Measurements from ENCODE around the gene FECH.

FECH gene

DNA sequence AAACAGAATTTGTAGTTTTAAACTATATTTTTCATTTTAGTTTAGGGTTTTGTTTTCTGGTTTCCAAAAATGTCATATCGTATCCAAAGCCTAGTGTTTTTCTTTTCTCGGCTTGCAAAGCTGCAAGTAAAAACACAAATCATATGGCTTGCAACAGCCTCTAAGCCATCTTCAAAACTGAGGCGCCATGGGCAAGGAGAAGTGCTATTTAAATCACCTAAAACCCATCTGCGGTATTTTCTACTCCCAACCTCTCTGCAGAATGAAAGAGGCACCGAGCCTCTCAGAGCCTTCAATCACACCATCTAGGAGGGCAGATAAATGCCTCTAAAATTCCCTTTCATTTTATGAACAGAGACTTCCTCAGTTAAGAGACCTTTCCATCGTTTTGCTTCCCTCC, 25.2 kb downstream of the FECH start:
- Histone ChIP-seq H3K4me2 (ENCODE audit: low read depth, low read length, poor library complexity, severe bottlenecking) (no peak overlapping the region), H3K9me3 (ENCODE audit: insufficient read depth, low read length) (no peaks in the 10 kb centered on the region), H3K79me2 (ENCODE audit: insufficient read depth, low read length) (no peaks in the 10 kb centered on the region), H3K36me3 (ENCODE audit: low read length) (no peaks in the 10 kb centered on the region), H3K9me2 (replicated peaks; ENCODE audit: insufficient read depth, low read length) (no peaks in the 10 kb centered on the region), H3K4me3 (ENCODE audit: insufficient read depth, low read length, poor library complexity, severe bottlenecking) (no peak overlapping the region), H3K9ac (ENCODE audit: low read length) (no peak overlapping the region), H4K20me1 (ENCODE audit: low read depth, low read length) (no peaks in the 10 kb centered on the region), H3F3A (ENCODE audit: insufficient read depth) (no peaks in the 10 kb centered on the region), H2AFZ (ENCODE audit: low read depth, low read length, severe bottlenecking) (no peak overlapping the region), H3K27ac (ENCODE audit: low read depth, low read length) (no peak overlapping the region), H3K27me3 (ENCODE audit: low read length) (no peaks in the 10 kb centered on the region)
- no peak for TF ChIP-seq EZH2phosphoT487 (conservative IDR thresholded peaks at IDR 0.05; ENCODE audit: low read length)
- no peak for TF ChIP-seq CTCF (IDR thresholded peaks at IDR 0.05; ENCODE audit: insufficient read depth, low read length, poor library complexity, severe bottlenecking)

DNA sequence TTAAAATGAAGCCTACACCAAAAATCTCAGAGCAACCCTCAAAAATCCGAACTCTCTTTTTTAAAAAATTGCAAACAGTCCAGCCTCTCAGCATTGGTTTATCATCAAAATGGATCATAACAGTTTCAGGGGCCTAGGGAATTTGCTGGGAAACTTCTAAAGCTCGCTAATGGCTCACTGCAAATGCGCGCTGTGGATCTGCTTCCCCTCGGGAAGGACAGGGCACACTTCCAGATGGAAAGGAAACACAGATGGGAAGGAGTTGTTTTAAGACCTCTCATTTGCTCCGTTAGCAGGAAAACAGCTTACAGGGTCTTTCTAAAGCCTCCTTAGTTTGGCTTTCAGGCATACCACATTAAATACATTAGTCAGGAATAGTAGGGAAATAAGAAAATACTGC, 27.2 kb downstream of the FECH start:
- Histone ChIP-seq H3K9me2 (replicated peaks; ENCODE audit: insufficient read depth, low read length) (no peaks in the 10 kb centered on the region), H3K4me2 (ENCODE audit: low read depth, low read length, poor library complexity, severe bottlenecking) (no peak overlapping the region), H3K79me2 (ENCODE audit: insufficient read depth, low read length) (no peaks in the 10 kb centered on the region), H3K4me3 (ENCODE audit: insufficient read depth, low read length, poor library complexity, severe bottlenecking) (no peak overlapping the region), H3K9me3 (ENCODE audit: insufficient read depth, low read length) (no peaks in the 10 kb centered on the region), H3F3A (ENCODE audit: insufficient read depth) (no peaks in the 10 kb centered on the region), H3K27ac (ENCODE audit: low read depth, low read length) (no peak overlapping the region), H2AFZ (ENCODE audit: low read depth, low read length, severe bottlenecking) (no peak overlapping the region), H4K20me1 (ENCODE audit: low read depth, low read length) (no peaks in the 10 kb centered on the region), H3K36me3 (ENCODE audit: low read length) (no peaks in the 10 kb centered on the region), H3K9ac (ENCODE audit: low read length) (no peak overlapping the region), H3K27me3 (ENCODE audit: low read length) (no peaks in the 10 kb centered on the region)
- TF ChIP-seq EZH2phosphoT487 (conservative IDR thresholded peaks at IDR 0.05; ENCODE audit: low read length) (no peak), CTCF (IDR thresholded peaks at IDR 0.05; ENCODE audit: insufficient read depth, low read length, poor library complexity, severe bottlenecking) (no peak)

DNA sequence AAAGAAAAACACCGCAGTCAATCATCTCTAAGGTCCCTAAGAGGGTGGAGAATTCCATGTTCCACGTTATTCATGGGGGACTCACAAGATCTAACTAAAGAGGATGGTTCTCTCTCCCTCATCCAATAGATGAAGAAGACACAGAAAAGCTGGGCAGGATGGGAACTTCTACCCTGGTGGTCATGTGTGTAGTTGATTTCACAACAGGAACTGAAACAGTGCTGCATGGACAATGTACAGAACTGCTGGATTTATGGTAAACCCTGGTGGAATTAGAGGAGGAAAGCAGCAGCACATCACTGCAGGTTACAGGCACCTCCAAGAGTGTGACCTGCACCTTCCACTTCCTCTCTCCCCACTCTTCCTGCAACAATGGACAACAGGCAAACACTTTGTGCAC, 31.4 kb downstream of the FECH start:
- Histone ChIP-seq H4K20me1 (ENCODE audit: low read depth, low read length) (no peaks in the 10 kb centered on the region), H3K79me2 (ENCODE audit: insufficient read depth, low read length) (no peaks in the 10 kb centered on the region), H3K9ac (ENCODE audit: low read length) (no peak overlapping the region), H3F3A (ENCODE audit: insufficient read depth) (no peaks in the 10 kb centered on the region), H3K27me3 (ENCODE audit: low read length) (no peaks in the 10 kb centered on the region), H2AFZ (ENCODE audit: low read depth, low read length, severe bottlenecking) (no peak overlapping the region), H3K9me3 (ENCODE audit: insufficient read depth, low read length) (no peaks in the 10 kb centered on the region), H3K4me3 (ENCODE audit: insufficient read depth, low read length, poor library complexity, severe bottlenecking) (no peak overlapping the region), H3K9me2 (replicated peaks; ENCODE audit: insufficient read depth, low read length) (no peaks in the 10 kb centered on the region), H3K27ac (ENCODE audit: low read depth, low read length) (no peak overlapping the region), H3K4me2 (ENCODE audit: low read depth, low read length, poor library complexity, severe bottlenecking) (no peak overlapping the region), H3K36me3 (ENCODE audit: low read length) (no peaks in the 10 kb centered on the region)
- TF ChIP-seq CTCF (IDR thresholded peaks at IDR 0.05; ENCODE audit: insufficient read depth, low read length, poor library complexity, severe bottlenecking) = no peak

- Histone ChIP-seq H3K9me3 (ENCODE audit: insufficient read depth, low read length) (no peaks in the 10 kb centered on the region), H3K27me3 (ENCODE audit: low read length) (no peaks in the 10 kb centered on the region), H3F3A (ENCODE audit: insufficient read depth) (no peaks in the 10 kb centered on the region), H3K36me3 (ENCODE audit: low read length) (no peaks in the 10 kb centered on the region), H3K4me3 (ENCODE audit: insufficient read depth, low read length, poor library complexity, severe bottlenecking) (no peak overlapping the region), H3K27ac (ENCODE audit: low read depth, low read length) (no peak overlapping the region), H3K9me2 (replicated peaks; ENCODE audit: insufficient read depth, low read length) (no peaks in the 10 kb centered on the region), H3K9ac (ENCODE audit: low read length) (no peak overlapping the region), H4K20me1 (ENCODE audit: low read depth, low read length) (no peaks in the 10 kb centered on the region), H2AFZ (ENCODE audit: low read depth, low read length, severe bottlenecking) (no peak overlapping the region), H3K79me2 (ENCODE audit: insufficient read depth, low read length) (no peaks in the 10 kb centered on the region), H3K4me2 (ENCODE audit: low read depth, low read length, poor library complexity, severe bottlenecking) (no peak overlapping the region)
- TF ChIP-seq CTCF (IDR thresholded peaks at IDR 0.05; ENCODE audit: insufficient read depth, low read length, poor library complexity, severe bottlenecking) = no peak
- no peak for TF ChIP-seq EZH2phosphoT487 (conservative IDR thresholded peaks at IDR 0.05; ENCODE audit: low read length)
Measured at GRCh38 chr18:57550510-57550909, 36.0 kb downstream of the FECH start.
